ENCODE measurements around the gene EIF3M.
A peak's percentile ranks its signal among the peaks of the same experiment; 100 is the strongest.

Gene EIF3M

DNA sequence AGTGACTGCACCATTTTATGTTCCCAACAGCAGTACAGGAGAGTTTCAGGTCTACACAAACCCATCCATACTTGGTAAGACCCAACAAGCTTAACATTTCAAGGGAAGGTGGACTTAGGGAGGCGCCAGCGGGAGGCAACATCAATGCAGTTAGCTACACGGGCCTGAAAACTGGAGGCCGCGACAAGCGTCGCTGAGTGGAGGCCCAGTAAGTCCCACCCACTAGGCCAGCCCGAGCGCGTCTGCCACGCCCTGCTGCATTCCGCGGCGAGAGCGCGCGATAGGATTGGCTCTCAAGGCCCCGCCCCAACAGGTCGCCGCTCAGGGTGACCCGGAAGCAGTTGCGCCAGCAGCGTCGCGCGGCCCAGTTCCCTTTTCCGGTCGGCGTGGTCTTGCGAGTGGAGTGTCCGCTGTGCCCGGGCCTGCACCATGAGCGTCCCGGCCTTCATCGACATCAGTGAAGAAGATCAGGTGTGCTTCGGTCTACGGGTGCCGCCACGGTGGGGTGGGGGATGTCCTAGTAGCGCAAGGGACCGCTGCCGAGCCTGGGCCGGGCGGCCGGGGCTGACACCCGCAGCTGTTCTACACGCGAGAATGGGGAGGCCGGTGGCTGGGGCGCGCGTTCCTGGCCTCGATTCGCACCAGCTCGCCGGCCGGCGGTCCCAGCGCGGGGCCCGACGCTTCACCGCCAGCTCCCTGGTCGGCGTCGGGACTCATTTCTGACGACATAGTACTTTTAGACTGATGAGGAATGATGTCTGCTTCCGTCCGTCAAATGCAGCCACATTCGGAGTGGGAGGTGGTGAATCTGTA is at the start of gene EIF3M:
Gene EIF3M (plus strand): TSS at position 373 of the 813 bp plus-strand sequence. CDS start 57 bp downstream, at position 430.
- DNase-seq (ENCODE audit: extremely low read depth in 1 of 2, low read depth in 1 of 2) = peak; percentile 91 to 92

DNA sequence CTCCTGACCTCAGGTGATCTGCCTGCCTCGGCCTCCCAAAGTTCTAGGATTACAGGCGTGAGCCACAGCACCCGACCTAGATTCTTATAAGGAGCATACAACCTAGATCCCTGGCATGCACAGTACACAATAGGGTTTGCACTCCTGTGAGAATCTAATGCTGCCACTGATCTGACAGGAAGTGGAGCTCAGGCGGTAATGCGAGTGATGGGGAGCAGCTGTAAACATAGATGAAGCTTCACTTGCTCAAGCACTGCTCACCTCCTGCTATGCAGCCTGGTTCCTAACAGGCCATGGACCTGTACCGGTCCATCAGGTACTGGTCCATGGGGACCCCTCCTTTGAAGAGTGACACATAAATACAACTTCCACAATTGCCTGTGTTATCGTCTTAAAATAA is 44.8 kb upstream of the EIF3M start:
- DNase-seq (ENCODE audit: extremely low read depth in 1 of 2, low read depth in 1 of 2) = no peak

DNA sequence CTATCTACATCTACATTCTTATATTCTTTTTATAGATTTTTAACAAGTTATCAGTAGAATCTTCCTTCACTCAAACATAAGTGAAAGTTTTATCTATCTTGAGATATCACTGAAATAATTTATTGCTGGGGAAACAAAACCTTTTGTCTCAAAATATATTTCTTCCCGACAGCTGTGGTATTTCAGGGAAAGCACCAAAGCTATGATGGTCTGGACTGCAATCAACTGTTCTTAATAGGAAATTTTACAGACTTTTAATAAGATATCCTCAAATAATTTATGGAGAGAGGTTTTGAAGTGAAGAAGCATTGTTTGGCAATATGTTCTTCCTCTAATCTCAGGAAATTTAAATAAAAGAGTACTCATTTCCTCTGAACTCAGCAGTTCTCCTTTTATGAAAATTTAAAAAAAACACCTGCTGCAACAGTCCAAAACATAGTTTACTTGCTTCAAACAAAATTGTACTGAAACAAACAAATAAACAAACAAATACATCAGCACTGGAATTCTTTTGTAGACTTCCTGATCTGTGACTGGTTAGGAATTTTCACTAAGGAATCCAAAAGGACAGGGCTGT is 33.9 kb upstream of the EIF3M start:
- no peak for DNase-seq (ENCODE audit: extremely low read depth in 1 of 2, low read depth in 1 of 2)

DNA sequence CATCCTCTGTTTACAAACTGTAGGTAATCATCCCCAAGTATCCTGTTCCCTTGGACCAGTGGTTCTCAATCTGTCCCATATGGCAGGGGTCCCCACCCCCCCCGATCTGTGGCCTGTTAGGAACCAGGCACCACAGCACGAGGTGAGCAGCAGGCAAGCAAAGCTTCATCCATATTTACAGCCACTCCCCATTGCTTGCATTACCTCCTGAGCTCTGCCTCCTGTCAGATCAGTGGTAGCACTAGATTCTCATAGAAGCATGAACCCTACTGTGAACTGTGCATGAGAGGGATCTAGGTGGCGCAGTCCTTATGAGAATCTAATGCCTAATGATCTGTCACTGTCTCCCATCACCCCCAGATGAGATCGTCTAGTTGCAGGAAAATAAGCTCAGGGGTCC is 33.4 kb upstream of the EIF3M start:
- no peak for DNase-seq (ENCODE audit: extremely low read depth in 1 of 2, low read depth in 1 of 2)

DNA sequence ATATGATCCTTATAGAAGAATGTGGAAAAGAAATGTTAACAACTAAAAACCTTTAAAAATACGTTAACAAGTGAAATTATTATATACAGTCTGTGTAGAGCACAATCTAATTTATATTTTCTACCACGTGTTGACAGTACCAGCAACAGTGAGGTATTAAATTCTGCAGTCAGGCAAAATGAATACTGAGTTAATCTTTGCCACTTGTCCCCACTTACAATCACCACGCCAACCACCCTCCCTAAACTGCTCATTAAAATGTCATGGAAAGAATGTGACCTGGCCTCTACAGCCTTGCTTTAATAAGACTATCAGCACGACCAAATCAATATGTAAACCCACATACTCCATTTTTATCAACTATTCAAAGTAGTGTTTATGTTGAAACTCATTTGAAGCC is 28.5 kb upstream of the EIF3M start:
- no peak for DNase-seq (ENCODE audit: extremely low read depth in 1 of 2, low read depth in 1 of 2)

DNA sequence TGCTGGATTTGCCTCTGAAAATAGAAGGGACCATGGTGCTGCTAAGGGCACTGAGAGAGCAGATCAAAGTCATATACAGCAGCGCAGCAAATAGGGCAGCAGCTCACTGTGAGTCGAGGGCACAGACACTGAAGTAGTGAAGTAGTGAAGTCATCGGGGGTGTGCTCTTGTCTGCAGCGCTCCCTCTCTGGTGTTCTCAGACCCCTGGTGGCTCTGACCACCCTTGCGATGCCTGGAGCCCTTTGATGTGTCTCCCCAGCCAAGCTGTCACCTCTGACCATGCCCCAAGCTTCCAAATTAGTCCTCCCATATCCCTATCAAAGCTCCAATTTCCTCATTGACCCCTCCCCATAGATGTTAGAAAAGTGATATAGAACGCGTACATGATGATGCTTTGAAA is 27.7 kb upstream of the EIF3M start:
- no peak for DNase-seq (ENCODE audit: extremely low read depth in 1 of 2, low read depth in 1 of 2)

DNA sequence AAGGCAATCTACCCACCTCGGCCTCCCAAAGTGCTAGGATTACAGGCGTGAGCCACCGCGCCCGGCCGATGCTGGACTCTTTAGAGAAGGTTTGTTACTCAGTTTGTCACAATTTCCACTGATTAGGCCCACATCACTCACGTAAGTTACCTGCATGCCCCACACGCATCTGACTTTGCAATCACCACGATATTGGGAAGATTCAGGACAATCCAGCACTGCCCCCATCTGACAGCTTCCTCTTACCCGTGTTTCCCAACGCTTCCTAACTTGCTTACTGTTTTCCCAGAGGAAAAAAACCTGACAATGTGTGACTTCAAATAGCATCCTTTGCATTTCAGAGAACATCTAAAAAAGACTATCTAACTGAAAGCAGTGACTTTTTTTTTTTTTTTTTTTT is 21.8 kb upstream of the EIF3M start:
- no peak for DNase-seq (ENCODE audit: extremely low read depth in 1 of 2, low read depth in 1 of 2)

DNA sequence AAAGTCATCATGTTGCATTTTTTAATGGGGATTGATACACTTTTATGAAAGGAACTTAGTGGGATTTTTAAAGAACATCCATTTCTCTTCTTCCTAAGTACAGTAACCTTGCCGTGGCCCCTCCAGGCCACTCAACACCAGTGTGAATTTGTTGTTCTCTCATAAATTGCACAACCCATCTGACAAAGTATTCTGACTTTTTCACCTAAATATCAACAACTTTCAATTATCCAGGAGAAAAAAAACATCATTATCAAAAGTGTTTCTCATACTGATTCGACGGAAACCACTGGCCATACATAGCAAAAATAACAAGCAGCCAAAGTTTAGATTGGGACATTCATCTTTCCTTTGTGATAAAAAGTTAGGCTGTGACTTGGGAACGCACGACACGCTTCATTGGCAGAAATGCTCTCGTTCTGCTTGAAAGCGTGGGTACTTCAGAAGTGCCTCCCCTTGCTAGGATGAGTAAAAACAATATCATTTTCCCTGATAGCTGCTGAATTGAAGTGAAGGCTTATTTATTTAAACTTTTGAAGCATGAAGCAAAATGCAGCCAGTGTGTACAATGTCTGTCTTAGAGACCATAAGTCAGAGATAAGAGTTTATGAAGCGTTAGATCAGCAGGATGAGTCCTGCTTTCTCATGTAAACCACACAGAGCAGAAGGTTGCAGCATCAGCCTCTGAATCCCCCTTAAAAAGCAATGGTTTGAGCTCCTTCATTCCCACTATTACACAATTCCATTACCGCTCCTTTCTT is 20.6 kb upstream of the EIF3M start:
- DNase-seq (ENCODE audit: extremely low read depth in 1 of 2, low read depth in 1 of 2) = no peak

DNA sequence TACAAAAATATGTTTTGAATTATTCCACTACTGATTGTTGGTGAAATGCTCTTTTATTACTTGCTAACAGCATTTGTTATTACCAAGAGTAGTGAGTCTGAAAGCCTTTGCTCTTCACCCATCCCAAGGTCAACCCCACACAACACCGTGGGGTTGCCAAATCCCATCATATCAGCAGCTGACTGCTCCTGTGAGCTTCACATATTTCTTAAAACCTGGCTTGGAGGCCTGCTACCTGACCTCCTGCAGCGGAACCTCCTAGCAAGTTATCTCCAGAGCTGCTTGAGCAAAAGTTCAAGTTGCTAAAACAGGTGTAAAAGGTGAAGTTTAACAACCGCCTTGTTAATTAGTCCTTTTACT is 20.1 kb upstream of the EIF3M start:
- DNase-seq (ENCODE audit: extremely low read depth in 1 of 2, low read depth in 1 of 2) = no peak

DNA sequence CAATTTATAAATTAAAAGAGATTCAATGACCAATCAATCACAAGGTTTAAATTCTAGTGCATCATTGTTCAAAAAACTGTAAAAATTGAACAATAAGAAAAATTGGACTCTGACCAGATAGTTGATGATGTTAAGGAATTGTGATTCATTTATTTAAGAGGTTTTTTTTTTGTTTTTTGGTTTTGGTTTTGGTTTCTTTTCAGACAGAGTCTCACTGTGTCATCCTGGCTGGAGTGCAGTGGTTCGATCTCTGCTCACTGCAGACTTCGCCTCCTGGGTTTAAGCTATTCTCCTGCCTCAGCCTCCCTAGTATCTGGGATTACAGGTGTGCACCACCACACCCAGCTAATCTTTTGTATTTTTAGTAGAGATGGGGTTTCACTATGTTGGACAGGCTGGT is 17.1 kb upstream of the EIF3M start:
- DNase-seq (ENCODE audit: extremely low read depth in 1 of 2, low read depth in 1 of 2) = no peak

DNA sequence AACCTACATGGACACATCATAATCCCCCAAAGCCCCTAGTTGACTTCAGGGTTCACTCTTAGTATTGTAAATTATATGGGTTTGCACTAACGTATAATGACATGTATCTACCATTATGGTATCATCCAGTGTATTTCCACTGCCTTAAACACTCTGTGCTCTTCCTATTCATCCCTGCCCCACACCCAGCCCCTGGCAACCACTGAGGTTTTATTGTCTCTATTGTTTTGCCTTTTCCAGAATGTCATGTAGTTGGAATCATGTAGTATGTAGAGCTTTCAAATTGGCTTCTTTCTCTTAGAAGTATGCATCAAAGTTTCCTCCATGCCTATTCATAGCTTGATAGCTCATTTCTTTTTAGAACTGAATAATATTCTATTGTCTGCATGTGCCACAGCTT is 16.5 kb upstream of the EIF3M start:
- no peak for DNase-seq (ENCODE audit: extremely low read depth in 1 of 2, low read depth in 1 of 2)

DNA sequence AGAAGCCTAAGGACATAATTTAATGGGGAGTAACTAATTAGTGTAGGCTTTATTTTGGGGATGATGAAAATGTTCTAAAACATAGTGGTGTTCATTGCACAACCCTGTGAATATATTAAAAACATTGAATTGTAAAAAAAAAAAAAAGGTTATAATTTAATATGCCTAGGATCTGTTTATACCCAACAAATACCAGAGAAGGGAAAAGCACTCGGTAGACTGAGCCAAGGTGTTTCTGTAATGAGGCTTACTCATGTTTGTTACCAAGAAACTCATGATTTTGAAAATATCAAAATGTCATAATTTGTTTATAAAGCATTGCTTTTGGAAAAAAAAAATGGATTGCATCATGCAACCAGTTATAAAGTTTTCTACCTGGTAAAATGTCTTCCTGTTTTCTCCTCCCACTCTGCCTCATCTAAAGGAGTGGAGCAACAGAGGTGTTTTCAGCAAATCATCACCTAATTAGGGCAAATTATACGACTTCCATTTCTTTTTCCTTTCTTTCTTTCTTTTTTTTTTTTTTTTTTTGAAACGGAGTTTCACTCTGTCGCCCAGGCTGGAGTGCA is 14.2 kb upstream of the EIF3M start:
- no peak for DNase-seq (ENCODE audit: extremely low read depth in 1 of 2, low read depth in 1 of 2)

DNA sequence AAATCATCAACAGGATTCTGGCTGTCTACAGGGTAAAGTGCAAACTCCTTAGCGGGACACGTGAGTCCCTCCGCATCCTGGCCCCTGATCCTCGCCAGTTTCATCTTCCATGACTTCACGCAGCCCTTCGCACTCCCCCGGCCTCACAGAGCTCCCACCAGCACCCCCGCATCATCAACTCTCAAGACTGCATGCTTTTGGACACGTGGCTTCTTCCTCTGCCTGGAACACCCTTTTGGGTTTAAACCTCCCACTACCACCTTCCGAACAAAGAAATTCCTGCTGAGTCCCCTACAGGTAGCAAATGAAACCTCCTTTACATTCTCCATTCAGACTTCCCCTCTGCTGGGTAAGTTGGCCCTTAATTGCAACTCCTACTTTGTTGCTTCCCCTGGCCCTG is 12.6 kb upstream of the EIF3M start:
- DNase-seq (ENCODE audit: extremely low read depth in 1 of 2, low read depth in 1 of 2) = no peak

DNA sequence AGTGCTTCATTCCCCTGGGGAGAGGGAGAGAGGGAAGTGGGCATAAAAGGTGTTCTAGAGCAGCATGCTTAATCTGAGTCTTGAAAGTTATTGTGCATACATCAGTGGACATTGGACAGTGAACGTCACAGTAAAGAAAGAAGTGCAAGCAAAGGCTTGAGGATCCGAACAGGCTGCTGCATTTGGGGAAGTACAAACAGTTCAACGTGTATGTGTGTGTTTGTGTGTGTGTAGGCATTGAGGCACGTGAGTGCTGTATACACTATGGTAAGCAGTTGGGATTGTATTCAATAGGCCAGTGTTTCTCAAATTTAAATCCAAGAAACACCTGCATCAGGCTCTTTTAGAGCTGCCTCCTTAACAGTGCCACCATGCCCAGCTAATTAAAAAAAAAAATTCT is 10.4 kb upstream of the EIF3M start:
- DNase-seq (ENCODE audit: extremely low read depth in 1 of 2, low read depth in 1 of 2) = no peak

DNA sequence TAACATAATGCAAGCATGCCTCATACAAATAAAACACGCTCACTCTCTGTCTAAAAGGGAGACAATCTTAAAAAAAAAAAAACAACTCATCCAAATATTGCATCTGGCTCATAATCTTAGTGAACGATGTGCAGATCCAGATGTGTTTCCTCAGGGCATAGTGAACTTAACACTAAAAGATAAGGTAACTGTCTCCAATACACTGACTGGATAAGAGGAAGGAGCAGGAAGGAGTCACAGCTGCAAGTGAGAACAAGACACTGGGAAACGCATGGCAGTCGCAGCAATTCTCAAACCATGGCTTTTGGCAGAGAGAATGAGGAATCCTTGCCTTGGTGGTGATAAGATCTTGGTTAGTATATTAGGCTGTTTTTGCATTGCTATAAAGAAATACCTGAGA is 9.2 kb upstream of the EIF3M start:
- no peak for DNase-seq (ENCODE audit: extremely low read depth in 1 of 2, low read depth in 1 of 2)

DNA sequence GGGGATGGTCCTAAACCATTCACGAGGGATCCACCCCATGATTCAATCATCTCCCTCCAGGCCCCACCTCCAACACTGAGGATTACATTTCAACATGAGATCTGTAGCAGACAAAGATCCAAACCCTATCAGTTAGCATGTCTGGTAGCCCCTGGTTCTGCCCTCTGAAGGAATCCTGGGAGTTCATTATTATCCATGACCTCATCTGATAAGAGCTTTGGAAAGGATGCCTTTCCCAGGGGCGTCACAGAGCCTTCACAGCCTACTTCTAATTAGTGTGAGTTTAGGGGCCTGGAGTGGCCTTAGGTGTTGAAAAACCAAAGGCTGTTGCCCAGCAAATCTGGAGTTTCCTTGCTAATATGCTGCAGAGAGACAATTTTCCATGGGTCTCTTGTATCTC is 8.6 kb upstream of the EIF3M start:
- no peak for DNase-seq (ENCODE audit: extremely low read depth in 1 of 2, low read depth in 1 of 2)

DNA sequence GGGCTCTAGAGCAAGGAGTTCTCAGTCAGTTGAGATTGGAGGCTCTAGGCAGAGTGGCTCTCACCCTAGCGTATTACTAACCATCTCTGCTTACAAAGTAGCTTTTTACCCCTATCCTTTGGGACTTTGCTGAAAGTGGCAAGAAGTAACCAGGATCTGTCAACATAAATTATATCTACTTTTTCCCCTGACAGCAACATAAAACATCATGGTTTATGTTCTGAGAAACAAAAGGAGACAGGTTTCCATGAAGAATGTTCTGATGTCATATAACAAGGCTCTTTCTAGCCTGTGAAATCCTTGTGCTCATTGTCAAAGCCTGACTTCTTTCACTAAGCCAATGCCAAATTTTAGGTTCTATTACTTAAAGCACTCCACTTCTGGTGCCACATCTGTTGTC is 7.2 kb upstream of the EIF3M start:
- no peak for DNase-seq (ENCODE audit: extremely low read depth in 1 of 2, low read depth in 1 of 2)

DNA sequence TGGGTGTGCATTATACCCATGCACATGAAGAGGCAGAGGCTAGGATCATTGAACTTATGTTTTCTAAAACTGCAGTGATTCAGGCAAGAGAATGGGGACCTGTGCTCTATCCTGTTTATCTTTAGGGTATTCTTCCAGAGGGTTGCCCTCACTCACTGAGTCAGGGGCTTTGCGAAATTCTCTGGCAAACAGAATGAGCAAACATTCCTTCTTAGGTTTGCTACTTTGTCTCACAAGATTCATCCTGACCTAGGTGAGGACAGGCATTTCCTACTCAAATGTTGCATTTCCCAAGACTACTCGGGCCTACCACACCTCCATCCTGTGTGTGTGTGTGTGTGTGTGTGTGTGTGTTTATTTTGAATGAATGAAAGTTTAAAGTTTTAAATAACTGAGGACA is 2.7 kb upstream of the EIF3M start:
- DNase-seq (ENCODE audit: extremely low read depth in 1 of 2, low read depth in 1 of 2) = no peak

DNA sequence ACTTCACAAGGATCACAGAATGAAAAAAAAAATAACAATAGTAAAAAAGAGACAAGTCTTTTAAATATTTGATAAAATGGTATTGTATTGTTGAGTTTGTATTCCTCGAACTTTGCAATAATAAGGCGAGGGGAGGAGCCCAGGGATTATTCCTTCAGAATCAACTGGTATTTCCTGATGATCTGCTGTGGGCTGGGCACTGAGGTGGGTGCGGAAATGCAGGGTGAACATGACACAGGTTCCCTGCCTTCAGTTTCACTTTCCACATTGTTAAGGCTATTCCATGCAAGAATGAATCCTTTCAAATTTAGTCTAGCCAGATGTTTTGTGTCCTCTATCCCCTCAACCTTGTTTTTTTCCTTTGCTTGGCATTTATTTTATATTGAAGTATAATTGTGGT is 2.1 kb upstream of the EIF3M start:
- no peak for DNase-seq (ENCODE audit: extremely low read depth in 1 of 2, low read depth in 1 of 2)

DNA sequence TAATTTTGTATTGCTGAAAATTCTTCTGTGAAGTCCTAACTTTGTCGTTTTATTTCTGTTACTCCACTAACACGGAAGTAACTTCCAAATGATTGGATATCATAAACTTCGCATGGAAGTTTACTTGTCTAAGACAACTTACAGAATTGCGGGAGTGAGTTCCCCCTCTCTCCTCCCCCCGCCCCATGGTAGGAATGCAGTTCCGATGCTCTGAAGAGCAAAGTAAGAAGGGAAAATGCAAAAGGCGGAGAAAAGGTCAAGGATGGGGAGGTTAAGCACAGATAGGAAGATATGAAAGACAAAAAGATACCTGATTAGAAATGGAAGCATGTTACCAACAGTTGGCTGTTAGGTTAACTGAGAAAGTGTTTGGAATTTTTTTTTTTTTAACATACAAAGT is 1.3 kb downstream of the EIF3M start:
- no peak for DNase-seq (ENCODE audit: extremely low read depth in 1 of 2, low read depth in 1 of 2)

DNA sequence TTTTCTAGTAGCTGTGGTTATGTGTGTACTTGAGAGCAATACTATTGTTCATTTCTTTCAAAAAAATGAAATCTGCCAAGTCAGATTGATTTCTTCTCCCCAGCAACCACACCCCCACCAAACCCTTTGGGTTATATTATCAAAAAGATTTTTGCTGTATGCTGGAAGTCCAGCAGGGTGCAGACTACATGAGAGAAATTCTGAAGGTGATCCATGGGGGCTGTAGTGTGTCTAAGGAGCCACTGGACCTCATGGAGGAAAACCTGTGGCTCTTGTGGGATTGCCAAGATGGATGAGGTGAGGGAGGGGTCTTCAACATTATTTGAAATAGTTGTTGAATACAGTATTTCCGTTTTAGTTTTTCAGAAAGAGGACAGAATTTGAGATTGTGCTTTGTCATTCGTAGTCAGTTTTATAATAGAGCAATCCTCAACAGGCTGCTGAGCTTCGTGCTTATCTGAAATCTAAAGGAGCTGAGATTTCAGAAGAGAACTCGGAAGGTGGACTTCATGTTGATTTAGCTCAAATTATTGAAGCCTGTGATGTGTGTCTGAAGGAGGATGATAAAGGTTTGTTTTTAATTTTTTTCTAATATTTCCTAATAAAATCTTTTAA is 3.1 kb downstream of the EIF3M start:
- no peak for DNase-seq (ENCODE audit: extremely low read depth in 1 of 2, low read depth in 1 of 2)
